Cerebellar cortex (tissue), 1 donor: ENCODE measurements around the gene DIP2C.
A peak's percentile ranks its signal among the peaks of the same experiment; 100 is the strongest.

Experiments used
- DNase-seq: peaks from one replicate; pipeline ENCODE4 v3.0.0-alpha.2; 2015; ENCODE audit warnings: low spot score

The DIP2C gene

DNA sequence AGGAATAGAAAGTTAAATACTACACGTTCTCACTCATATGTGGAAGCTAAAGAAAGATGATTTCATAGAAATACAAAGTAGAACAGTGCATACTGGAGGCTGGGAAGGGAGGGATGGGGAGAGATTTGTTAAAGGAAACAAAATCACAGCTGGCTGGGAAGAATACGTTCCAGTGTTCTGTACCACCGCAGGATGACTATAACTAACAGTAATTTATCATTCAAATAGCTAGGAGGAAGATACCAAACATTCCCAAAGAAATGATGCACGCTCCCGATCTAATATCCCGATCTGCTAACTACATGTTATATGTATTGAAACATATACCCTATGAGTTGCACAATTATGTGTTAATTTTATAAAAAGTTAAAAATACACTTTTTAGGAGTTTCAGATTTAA lies 391.9 kb downstream of the DIP2C start:
- no peak for DNase-seq

DNA sequence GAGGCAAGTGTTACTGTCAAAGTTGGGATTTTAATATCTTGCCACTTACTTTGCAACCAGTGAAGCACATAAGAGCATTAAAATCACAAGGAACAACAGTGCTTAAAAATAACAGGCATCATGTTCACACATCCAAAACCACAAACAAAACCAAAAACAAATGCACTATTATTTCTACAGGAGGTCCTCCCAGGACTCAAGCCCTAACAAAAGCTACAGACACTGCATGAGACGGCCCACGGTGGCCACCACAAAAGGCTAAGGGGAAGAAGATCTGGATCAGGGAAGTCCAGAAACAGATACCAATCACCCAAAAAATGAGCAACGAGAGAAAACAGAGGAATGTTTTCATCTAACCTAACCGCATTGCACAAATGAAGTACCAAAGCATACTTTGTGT lies 395.8 kb downstream of the DIP2C start:
- DNase-seq = no peak

GRCh38 chr10:290026-290725 lies 399.3 kb downstream of the DIP2C start:
- no peak for DNase-seq

- no peak for DNase-seq
These were observed 399.9 kb downstream of the DIP2C start for GRCh38 chr10:289581-289980.

DNA sequence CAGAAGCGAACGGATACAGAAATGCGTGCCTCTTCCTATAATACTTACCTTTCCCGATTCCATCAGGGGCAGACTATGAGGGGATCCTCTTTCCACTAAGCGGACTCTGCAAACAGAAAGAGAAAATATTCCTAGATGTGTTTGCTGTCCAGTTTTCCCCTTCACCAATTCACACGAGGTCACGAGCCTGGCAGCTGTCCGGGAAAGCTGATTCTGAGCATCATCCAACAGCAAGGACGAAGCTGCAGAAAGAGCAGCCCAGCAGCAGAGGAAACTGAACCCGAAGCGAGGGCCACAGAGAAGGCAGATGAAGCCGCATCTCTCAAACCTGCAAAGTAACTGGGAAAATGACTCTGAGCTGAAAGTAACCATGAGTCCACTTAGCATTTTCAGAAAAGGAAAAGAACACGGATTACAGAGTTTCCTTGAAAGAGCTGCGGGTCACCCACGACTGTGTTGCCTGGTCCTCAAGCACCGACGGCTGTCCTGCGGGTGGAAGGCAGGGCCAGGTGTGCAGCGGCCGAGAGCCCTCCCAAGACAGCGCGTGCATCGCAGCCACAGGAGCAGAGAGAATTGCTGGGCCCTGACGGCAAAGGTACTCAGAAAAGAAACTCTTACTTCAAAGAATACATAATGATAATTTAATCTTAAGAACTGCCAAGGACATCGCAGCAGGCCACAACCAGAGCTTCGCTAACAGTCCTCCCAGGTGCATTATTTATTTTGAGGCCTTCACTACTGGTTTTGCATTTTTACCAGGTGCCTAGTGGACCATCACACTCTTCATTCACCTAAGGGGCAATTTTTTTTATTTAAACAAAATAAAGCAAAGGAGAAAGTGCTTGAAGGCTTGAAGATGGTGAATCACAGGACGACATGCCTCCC lies 400.9 kb downstream of the DIP2C start:
- no peak for DNase-seq

DNA sequence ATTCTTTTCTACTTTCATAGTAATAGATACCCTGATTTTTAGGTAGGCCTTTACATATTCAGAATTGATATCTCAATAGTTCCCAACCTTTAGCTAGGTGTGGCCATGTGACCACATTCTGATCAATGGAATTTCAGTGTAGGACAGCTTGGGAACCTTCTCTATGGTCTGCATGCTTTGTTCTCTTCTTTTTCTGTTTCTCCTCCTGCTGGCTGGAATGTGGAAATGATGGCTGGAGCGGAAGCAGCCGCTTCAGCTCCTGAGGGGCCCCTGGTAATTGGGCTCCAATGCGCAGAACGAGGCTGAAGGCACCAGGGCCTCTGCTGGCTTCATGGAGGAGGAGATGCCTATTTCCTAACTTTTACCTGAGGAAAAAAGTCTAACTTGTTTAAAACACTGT lies 401.7 kb downstream of the DIP2C start:
- no peak for DNase-seq

DNA sequence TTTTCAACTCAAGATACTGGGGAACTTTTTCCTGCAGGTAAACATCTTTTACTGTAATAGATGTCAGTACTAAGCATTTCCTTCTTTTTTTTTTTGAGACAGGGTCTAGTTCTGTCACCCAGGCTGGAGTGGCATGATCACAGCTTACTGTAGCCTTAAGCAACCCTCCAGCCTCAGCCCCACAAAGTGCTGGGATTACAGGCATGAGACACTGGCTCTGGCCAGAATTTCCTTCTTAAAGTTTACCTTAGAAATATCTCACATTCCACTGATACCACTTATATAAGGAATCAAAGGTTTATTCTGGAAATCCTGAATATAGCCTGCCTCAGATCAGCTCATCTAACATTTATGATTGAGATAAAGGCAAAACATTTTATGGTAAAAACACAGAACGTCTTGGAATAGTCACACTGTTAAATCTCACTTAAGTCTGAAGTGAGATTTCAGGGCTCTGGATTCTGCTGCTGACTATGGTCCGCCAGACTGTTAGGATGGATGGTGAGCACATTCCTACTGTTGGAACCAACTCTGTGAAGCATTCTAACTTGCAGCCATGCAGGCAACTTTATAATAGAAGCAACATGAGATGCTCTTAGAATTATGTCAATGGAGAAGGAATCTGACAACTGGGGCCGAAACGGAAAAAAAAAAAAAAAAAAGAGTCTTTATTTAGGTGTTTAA lies 402.3 kb downstream of the DIP2C start:
- DNase-seq = no peak

DNA sequence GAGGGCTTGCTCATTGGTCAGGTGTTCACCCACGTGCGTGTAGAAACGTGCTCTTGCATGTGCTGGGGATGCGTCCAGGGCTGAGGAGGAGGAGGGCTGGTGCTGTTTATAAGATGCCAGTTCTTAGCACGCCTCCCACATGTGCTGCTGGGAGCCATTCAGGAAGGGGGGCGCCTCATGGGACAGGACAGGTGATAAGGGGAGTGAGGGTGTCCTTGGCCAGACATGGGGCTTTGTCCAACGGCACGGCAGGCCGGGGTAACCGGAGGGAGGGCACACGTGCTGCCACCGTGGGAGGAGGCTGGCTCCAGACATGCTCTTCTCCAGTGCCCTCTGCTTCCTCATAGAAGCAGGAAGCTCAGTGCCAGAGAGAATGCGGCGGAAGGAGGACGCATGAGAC lies 404.3 kb downstream of the DIP2C start:
- DNase-seq = no peak

GRCh38 chr10:283916-284356 lies 405.5 kb downstream of the DIP2C start:
- no peak for DNase-seq

GRCh38 chr10:283140-283479 lies 406.4 kb downstream of the DIP2C start:
- no peak for DNase-seq

DNA sequence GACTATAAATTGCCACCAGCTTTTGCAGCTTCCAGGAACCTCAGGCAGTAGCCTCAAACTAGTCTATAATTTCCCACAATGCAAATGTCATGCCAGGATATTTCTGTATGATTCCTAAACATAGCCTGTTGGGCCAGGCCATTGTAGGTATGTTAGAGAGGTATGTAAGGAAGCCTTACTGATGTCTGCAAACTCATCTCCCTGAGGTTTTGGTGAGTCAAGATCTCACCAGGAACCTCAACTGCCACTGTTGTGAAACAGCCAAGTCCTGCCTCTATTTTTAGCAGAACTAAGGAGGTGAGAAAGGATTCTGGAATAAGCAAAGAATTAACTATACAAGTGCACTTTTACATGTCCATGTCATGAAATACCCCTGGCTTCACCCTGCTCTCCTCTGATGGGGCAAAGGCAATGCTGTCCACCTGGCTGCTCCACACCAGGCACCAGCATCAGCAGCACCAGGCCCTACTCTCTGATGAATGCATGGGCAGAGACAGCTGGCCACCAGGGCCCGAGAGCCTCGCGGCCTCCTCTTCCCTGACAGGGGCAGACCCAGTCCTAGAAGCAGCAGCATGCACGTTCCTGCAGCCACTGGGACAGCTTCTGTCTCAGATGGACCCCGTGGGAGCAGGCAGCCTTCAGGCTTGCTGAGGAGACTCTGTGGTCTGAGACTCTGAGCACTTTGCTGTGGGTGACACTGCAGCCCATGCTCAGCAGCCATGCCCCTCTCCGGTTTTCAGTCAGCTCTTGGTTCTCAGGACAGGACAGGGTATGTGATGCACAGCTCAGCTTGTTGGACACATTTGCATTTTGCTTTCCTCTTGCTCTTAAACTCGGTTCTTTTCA lies 407.0 kb downstream of the DIP2C start:
- DNase-seq = no peak

- DNase-seq = no peak
These were observed 409.8 kb downstream of the DIP2C start for GRCh38 chr10:279655-280054.

DNA sequence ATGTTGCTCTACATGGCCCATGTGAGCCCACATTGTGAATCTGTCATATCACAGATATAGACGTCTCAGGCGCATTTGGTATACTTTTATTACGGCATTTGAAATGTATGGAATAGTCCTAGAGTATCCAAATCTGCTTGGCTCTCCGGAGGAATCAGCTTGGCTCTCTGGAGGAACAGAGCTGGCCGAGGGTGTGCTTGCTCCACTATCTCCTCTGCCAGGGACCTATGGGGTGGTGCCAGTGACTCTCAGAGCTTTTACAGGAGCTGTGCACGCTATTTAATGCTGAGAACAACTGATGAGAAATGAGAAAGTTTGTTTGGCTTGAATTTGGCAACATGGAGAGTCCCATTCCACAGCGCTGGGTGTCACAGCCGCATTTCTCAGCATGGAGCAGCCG lies 410.2 kb downstream of the DIP2C start:
- no peak for DNase-seq

GRCh38 chr10:278707-279106 lies 410.8 kb downstream of the DIP2C start:
- peak; percentile 41 for DNase-seq

- DNase-seq = no peak
These were observed 411.5 kb downstream of the DIP2C start for GRCh38 chr10:277963-278362.

DNA sequence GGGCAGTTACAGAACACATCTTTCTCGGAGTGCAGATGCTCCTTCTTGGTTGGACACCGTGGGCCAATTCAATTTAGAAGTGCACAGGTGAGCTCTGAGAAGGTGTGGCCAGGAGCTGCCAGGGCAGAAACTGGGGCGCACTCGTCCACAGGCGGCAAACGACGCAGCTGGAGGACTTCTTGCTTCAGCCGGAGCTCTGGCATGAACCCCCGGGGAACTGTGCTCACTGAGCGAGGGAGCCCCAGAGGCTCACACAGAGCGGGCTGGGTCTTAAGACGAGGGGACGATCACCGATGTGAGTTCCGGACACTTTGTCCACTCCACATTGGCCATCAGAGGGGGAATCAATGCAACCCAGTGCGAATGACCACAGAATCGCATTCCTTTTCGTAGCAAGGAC lies 413.8 kb downstream of the DIP2C start:
- no peak for DNase-seq

DNA sequence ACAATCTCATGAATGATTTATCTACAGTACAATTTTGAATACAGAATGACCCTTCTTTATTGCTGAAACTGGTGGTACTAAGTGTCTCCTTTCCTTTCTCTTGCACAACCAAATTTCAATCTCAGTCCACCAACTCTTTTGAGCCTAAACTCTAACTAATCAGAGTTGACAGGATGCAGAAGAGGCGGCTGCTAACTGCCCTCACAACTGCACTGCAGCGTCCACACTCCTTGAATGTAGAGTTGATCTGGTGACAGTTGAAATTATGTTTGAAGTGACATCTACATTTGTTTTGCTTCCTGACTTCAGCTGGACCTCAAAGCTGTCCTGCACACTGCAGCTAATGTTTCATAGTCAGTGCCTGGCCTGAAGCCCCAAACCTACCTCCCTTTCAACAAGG lies 414.6 kb downstream of the DIP2C start:
- no peak for DNase-seq

DNA sequence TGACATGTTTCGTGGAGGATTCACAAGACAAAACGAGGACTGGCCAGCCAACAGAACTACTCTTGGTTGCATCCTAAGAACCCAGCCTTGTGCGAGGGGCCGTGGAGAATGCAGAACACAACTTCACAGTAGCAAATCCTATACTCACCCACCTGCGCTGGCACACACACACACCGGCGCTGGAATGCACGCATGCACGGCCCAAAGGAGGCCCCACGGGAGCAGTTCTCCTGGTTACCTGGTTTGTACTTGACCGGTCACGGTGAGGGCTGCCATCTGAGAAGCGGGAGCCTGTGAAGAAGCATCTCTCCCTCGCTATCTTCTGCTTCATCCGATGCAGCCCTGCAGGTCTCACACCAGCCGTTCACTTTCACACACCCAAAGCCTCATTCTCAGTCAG lies 416.4 kb downstream of the DIP2C start:
- no peak for DNase-seq

DNA sequence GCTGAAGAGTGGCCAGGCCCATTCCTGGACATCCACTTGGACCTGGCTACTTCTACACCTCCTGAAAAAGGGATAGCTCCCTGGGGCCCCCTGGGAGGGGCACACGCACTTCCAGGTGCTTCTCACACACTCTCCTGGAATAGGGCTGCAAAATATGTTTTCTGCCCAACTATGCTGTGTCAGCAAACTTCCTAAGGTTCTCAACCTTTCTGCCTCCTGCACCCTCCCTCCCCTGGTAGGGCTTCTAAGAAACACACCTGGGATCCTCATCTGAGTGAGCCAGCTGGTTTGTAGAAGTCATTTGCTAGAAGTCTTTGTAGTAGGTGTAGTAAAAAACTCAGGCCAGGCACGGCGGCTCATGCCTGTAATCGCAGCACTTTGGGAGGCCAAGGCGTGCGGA lies 417.7 kb downstream of the DIP2C start:
- DNase-seq = no peak

DNA sequence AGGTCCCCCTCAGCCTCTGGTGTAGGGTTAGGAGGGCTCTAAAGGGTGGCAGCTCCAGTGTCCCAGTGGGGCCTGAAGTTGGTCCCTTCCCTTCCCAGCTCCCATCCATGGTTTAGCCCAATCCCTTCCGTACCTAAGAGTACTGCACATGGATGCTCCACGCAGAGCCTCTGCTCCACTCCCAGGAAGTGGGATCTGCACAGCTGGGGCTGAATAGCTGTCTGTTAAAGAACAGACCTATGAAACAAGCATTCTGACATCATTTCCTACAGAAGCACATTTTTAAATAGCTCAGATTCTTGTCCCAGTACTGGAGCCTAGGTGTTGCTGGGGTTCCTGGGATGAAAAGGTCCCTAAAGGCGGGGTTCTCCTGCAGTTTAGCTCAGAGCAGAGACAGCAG lies 418.3 kb downstream of the DIP2C start:
- no peak for DNase-seq

DNA sequence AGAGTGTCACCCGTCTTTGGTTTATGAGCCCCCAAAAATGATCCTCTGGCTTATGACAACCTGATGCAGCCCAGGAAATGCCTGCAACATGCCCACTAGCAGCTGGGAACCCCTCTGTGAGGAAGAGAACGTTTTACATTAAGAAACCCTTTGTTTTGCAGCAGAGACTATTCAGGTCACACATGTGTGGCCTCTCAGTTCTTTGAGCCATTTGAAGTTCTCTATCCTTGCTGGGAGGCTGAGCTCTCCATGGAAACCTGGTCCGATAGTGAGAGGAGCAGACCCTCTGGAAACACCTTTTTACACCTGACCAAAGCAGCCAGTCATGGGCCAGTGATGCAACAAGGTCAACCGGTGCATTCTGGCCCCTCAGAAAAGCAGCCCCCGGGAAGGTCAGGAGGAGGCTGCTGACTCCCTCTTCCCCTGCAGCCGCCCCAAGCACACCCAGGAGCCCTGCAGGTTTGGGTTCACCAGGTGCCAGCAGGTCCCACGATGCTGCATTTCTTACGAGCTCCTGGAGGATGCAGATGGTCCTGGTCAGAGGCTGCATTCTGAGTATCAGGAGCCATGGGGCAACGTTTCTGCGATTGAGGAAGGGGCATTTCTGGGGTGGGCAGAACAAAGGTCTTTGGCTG lies 419.9 kb downstream of the DIP2C start:
- DNase-seq = no peak

GRCh38 chr10:267705-268104 lies 421.8 kb downstream of the DIP2C start:
- no peak for DNase-seq
